HEK293 (cell line): ENCODE data around the gene LTB4R.
A peak's percentile ranks its signal among the peaks of the same experiment; 100 is the strongest.

ENCODE experiments used
- CTCF ChIA-PET: fragments of 350-600 bp; formaldehyde crosslinking; extraction: SDS; loops from one replicate; lab custom pipeline; 2021; ENCODE audit warnings: antibody characterized with exemption; lab: Yijun Ruan, JAX
- POLR2A ChIA-PET: fragments of 300-600 bp; formaldehyde crosslinking; extraction: SDS; loops from one replicate; lab custom pipeline; 2020; ENCODE audit warnings: antibody characterized with exemption, inconsistent platforms; lab: Yijun Ruan, JAX
- H3K27ac ChIP-seq: fragments of 200-500 bp; sonication (Bioruptor generic); 2 replicates; pipeline ENCODE4 v1.5.1; 2014; ENCODE audit warnings: low read depth, low read length, control low read depth, inconsistent platforms; ENCODE audit errors: extremely low read depth
- H3K36me3 ChIP-seq, 2 experiments: fragments of 200-500 bp in 1 of 2; sonication (Bioruptor generic) in 1 of 2; 1 replicate in 1 of 2; 2 replicates in 1 of 2; pipeline ENCODE4 v1.5.1; 2014 to 2017; ENCODE audit warnings: inconsistent platforms in 2 of 2, low read length in 2 of 2; ENCODE audit not compliant: control insufficient read depth in 2 of 2, insufficient read depth in 1 of 2
- H3K4me1 ChIP-seq: fragments of 200-500 bp; sonication (Bioruptor generic); 2 replicates; pipeline ENCODE4 v1.5.1; 2014; ENCODE audit warnings: mild to moderate bottlenecking, low read length, inconsistent platforms; ENCODE audit not compliant: control insufficient read depth, insufficient read depth
- H3K4me3 ChIP-seq: 2 replicates; pipeline ENCODE4 v1.5.1; 2011; ENCODE audit warnings: low read depth, mild to moderate bottlenecking, control low read depth, low read length, moderate library complexity
- H3K9me3 ChIP-seq: fragments of 200-500 bp; sonication (Bioruptor generic); 2 replicates; pipeline ENCODE4 v1.5.1; 2014; ENCODE audit warnings: low read depth, low read length, inconsistent platforms; ENCODE audit not compliant: control insufficient read depth, insufficient read depth
- GLIS1 ChIP-seq: fragments of 450-650 bp; formaldehyde crosslinking; IDR thresholded peaks from 2 replicates; pipeline ENCODE4 v1.5.1; 2016; ENCODE audit warnings: missing biosample characterization, missing genetic modification characterization
- KLF7 ChIP-seq: fragments of 450-650 bp; formaldehyde crosslinking; IDR thresholded peaks from 2 replicates; pipeline ENCODE4 v1.5.1; 2016; ENCODE audit warnings: missing biosample characterization, missing genetic modification characterization, borderline replicate concordance
- TSHZ1 ChIP-seq: fragments of 450-650 bp; formaldehyde crosslinking; IDR thresholded peaks from 2 replicates; pipeline ENCODE4 v1.5.1; 2016; ENCODE audit warnings: missing biosample characterization, missing genetic modification characterization, borderline replicate concordance
- ZBTB10 ChIP-seq: fragments of 450-650 bp; formaldehyde crosslinking; IDR thresholded peaks from 2 replicates; pipeline ENCODE4 v1.5.1; 2016; ENCODE audit warnings: missing biosample characterization, missing genetic modification characterization
- ZBTB11 ChIP-seq: fragments of 450-650 bp; formaldehyde crosslinking; conservative IDR thresholded peaks from 2 replicates; pipeline ENCODE4 v1.5.1; 2016; ENCODE audit warnings: low read depth, missing biosample characterization, missing genetic modification characterization
- ZBTB17 ChIP-seq: fragments of 450-650 bp; formaldehyde crosslinking; IDR thresholded peaks from 2 replicates; pipeline ENCODE4 v1.5.1; 2016; ENCODE audit warnings: missing biosample characterization, missing genetic modification characterization
- ZNF112 ChIP-seq: fragments of 450-650 bp; formaldehyde crosslinking; IDR thresholded peaks from 2 replicates; pipeline ENCODE4 v1.5.0; 2017; ENCODE audit warnings: missing biosample characterization, missing genetic modification characterization
- ZNF132 ChIP-seq: fragments of 450-650 bp; formaldehyde crosslinking; IDR thresholded peaks from 2 replicates; pipeline ENCODE4 v1.5.1; 2017; ENCODE audit warnings: missing biosample characterization, missing genetic modification characterization, borderline replicate concordance
- ZNF133 ChIP-seq: fragments of 450-650 bp; formaldehyde crosslinking; IDR thresholded peaks from 2 replicates; pipeline ENCODE4 v1.5.1; 2016; ENCODE audit warnings: missing biosample characterization, missing genetic modification characterization
- ZNF211 ChIP-seq: fragments of 450-650 bp; formaldehyde crosslinking; IDR thresholded peaks from 2 replicates; pipeline ENCODE4 v1.5.1; 2016; ENCODE audit warnings: low read depth, missing biosample characterization, missing genetic modification characterization
- ZNF335 ChIP-seq: fragments of 450-650 bp; formaldehyde crosslinking; conservative IDR thresholded peaks from 2 replicates; pipeline ENCODE4 v1.5.1; 2016; ENCODE audit warnings: missing biosample characterization, missing genetic modification characterization
- ZNF391 ChIP-seq: fragments of 450-650 bp; formaldehyde crosslinking; IDR thresholded peaks from 2 replicates; pipeline ENCODE4 v1.5.1; 2016; ENCODE audit warnings: low read depth, missing biosample characterization, missing genetic modification characterization, borderline replicate concordance
- ZNF423 ChIP-seq: fragments of 450-650 bp; formaldehyde crosslinking; IDR thresholded peaks from 2 replicates; pipeline ENCODE4 v1.5.1; 2016; ENCODE audit warnings: missing biosample characterization, missing genetic modification characterization
- ZNF48 ChIP-seq: fragments of 450-650 bp; formaldehyde crosslinking; IDR thresholded peaks from 2 replicates; pipeline ENCODE4 v1.5.1; 2016; ENCODE audit warnings: missing biosample characterization, missing genetic modification characterization
- ZNF521 ChIP-seq: fragments of 450-650 bp; formaldehyde crosslinking; IDR thresholded peaks from 2 replicates; pipeline ENCODE4 v1.5.1; 2017; ENCODE audit warnings: missing biosample characterization, mild to moderate bottlenecking, missing genetic modification characterization
- ZNF560 ChIP-seq: fragments of 450-650 bp; formaldehyde crosslinking; IDR thresholded peaks from 2 replicates; pipeline ENCODE4 v1.5.1; 2017; ENCODE audit warnings: missing biosample characterization, missing genetic modification characterization, borderline replicate concordance
- ZNF792 ChIP-seq: fragments of 450-650 bp; formaldehyde crosslinking; IDR thresholded peaks from 2 replicates; pipeline ENCODE4 v1.5.1; 2016; ENCODE audit warnings: missing biosample characterization, missing genetic modification characterization
- TF ChIP-seq, protein P1 (sequence below): fragments of 450-650 bp; formaldehyde crosslinking; IDR thresholded peaks from 2 replicates; pipeline ENCODE4 v1.5.1; 2017; ENCODE audit warnings: missing biosample characterization, missing genetic modification characterization
- TF ChIP-seq, protein P2 (sequence below): fragments of 450-650 bp; formaldehyde crosslinking; IDR thresholded peaks from 2 replicates; pipeline ENCODE4 v1.5.1; 2016; ENCODE audit warnings: missing biosample characterization, missing genetic modification characterization
- TF ChIP-seq, protein P3 (sequence below): fragments of 450-650 bp; formaldehyde crosslinking; IDR thresholded peaks from 2 replicates; pipeline ENCODE4 v1.5.1; 2016; ENCODE audit warnings: missing biosample characterization, missing genetic modification characterization

LTB4R gene

GRCh38 chr14:24325963-24326362 is 14.7 kb downstream of the LTB4R start:
- Histone ChIP-seq H3K9me3 (no peaks in the 10 kb centered on the region), H3K27ac (no peak overlapping the region), H3K4me1 (no peaks in the 10 kb centered on the region), H3K36me3 (no peaks in the 10 kb centered on the region)
- POLR2A ChIA-PET: no interaction called here
- TF ChIP-seq ZBTB17 (tag by site-specific recombination): no peak
- TF ChIP-seq GLIS1 (tag by site-specific recombination): 0 out of 2 replicates have a peak, but pooled peaks have one; percentile 6
- TF ChIP-seq, protein P1, sequence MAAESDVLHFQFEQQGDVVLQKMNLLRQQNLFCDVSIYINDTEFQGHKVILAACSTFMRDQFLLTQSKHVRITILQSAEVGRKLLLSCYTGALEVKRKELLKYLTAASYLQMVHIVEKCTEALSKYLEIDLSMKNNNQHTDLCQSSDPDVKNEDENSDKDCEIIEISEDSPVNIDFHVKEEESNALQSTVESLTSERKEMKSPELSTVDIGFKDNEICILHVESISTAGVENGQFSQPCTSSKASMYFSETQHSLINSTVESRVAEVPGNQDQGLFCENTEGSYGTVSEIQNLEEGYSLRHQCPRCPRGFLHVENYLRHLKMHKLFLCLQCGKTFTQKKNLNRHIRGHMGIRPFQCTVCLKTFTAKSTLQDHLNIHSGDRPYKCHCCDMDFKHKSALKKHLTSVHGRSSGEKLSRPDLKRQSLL: no peak
- TF ChIP-seq, all 188 proteins: peak for 1
- CTCF ChIA-PET: interaction anchor here (1.6 to 16.9 kb wide), 4 partner anchors 7 to 106 kb away, joined by 7 to 468 read pairs (median 17); partner anchors contain the start of genes CBLN3, CIDEB and KHNYN
- H3K4me3 ChIP-seq: no peak overlapping the region

DNA sequence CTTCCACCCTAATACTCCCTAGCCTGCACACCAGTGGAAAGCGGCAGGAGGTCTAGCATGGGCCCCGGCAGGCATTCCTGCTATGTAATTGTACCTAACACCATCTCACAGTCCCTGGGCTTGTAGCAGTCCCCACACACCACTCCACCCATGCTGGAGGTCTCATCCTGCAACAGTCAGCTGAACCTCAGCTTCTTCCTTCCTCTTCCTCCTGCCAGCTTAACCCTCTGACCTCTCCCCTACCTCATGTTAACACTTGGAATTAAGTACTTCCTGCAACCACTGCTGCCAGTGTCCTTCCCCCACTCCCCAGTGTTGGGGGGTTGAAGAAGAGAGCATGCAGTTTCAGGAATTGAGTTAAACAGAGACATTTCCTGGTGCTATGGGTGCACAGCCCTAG is 16.0 kb downstream of the LTB4R start:
- CTCF ChIA-PET: interaction anchor here (0.5 to 16.9 kb wide), 11 partner anchors 9 to 114 kb away, joined by 3 to 468 read pairs (median 3); partner anchors contain the start of genes CBLN3, CIDEB and KHNYN
- no peaks in the 10 kb centered on the region for H3K9me3 ChIP-seq

More for the DNA sequence above, 16.0 kb downstream of the LTB4R start:
- POLR2A ChIA-PET: interaction anchor here (0.6 to 2.2 kb wide), 2 partner anchors 22 to 110 kb away, joined by 5 read pairs; no protein-coding TSS in a partner anchor
- H3K27ac ChIP-seq: no peak overlapping the region
- H3K4me3 ChIP-seq: no peak overlapping the region
- no peaks in the 10 kb centered on the region for H3K36me3 ChIP-seq
- TF ChIP-seq, protein P2, sequence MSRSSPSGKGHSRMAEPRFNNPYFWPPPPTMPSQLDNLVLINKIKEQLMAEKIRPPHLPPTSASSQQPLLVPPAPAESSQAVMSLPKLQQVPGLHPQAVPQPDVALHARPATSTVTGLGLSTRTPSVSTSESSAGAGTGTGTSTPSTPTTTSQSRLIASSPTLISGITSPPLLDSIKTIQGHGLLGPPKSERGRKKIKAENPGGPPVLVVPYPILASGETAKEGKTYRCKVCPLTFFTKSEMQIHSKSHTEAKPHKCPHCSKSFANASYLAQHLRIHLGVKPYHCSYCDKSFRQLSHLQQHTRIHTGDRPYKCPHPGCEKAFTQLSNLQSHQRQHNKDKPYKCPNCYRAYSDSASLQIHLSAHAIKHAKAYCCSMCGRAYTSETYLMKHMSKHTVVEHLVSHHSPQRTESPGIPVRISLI (tag by site-specific recombination): no peak
- no peak for TF ChIP-seq TSHZ1
- TF ChIP-seq KLF7: no peak
- no peak for TF ChIP-seq ZNF560 (tag by site-specific recombination)
- no peak for TF ChIP-seq ZNF133 (tag by site-specific recombination)
- TF ChIP-seq ZNF391: no peak
- no peak for TF ChIP-seq ZNF112 (tag by site-specific recombination)
- TF ChIP-seq ZBTB11 (tag by site-specific recombination): no peak
- TF ChIP-seq ZNF335 (tag by site-specific recombination): no peak
- TF ChIP-seq, protein P3, sequence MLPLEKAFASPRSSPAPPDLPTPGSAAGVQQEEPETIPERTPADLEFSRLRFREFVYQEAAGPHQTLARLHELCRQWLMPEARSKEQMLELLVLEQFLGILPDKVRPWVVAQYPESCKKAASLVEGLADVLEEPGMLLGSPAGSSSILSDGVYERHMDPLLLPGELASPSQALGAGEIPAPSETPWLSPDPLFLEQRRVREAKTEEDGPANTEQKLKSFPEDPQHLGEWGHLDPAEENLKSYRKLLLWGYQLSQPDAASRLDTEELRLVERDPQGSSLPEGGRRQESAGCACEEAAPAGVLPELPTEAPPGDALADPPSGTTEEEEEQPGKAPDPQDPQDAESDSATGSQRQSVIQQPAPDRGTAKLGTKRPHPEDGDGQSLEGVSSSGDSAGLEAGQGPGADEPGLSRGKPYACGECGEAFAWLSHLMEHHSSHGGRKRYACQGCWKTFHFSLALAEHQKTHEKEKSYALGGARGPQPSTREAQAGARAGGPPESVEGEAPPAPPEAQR (tag by site-specific recombination): no peak
- no peak for TF ChIP-seq ZBTB10 (tag by site-specific recombination)
- no peak for TF ChIP-seq ZNF211 (tag by site-specific recombination)
- TF ChIP-seq ZNF132 (tag by site-specific recombination): no peak
- no peak for TF ChIP-seq ZNF423 (tag by site-specific recombination)
- no peak for TF ChIP-seq ZNF521 (tag by site-specific recombination)
- no peak for TF ChIP-seq ZNF48
- no peak for TF ChIP-seq ZNF792 (tag by site-specific recombination)
- TF ChIP-seq GLIS1 (tag by site-specific recombination): no peak
- no peaks in the 10 kb centered on the region for H3K4me1 ChIP-seq
